GM18526 (cell line): ENCODE data around the gene PCDHA11.
"Not testable (repeated sequence)": the region's sequence is repeated elsewhere in the genome, so short reads cannot be mapped to it uniquely, and the experiment has no call there.

ENCODE experiments used
- POLR2A ChIP-seq: IDR thresholded peaks from 3 replicates; pipeline ENCODE4 v1.6.1; 2011; ENCODE audit not compliant: insufficient read length; ENCODE audit errors: extremely low read depth

The PCDHA11 gene

GRCh38 chr5:140868721-140869554 is at the start of gene PCDHA11:
Gene PCDHA11, plus strand, starts transcription at chr5:140868957. Its CDS starts 147 bp downstream, at chr5:140869104.
- TF ChIP-seq POLR2A, result no peak

- TF ChIP-seq POLR2A, result no peak
Observed at GRCh38 chr5:140821375-140822280, 47.1 kb upstream of the PCDHA11 start, which contains the start of gene PCDHA5. Gene PCDHA5, plus strand, starts transcription at chr5:140821613.

GRCh38 chr5:140822281-140822629 is 46.5 kb upstream of the PCDHA11 start:
- TF ChIP-seq POLR2A, result no peak

GRCh38 chr5:140823475-140823874 is 45.3 kb upstream of the PCDHA11 start:
- TF ChIP-seq POLR2A, result no peak

- TF ChIP-seq POLR2A, result no peak
Observed at GRCh38 chr5:140827704-140828361, 40.9 kb upstream of the PCDHA11 start, which contains the start of gene PCDHA6. Gene PCDHA6, plus strand, starts transcription at chr5:140827960. Its CDS starts 132 bp downstream, at chr5:140828092.

GRCh38 chr5:140828362-140828737 is 40.4 kb upstream of the PCDHA11 start:
- TF ChIP-seq POLR2A, result no peak

- TF ChIP-seq POLR2A, result no peak
Observed at GRCh38 chr5:140833993-140834392, 34.8 kb upstream of the PCDHA11 start, which contains the start of gene PCDHA7. Gene PCDHA7, plus strand, starts transcription at chr5:140834269. Its CDS starts 115 bp downstream, at chr5:140834384.

GRCh38 chr5:140835622-140836510 is 32.9 kb upstream of the PCDHA11 start:
- no peak for TF ChIP-seq POLR2A

- no peak for TF ChIP-seq POLR2A
Observed at GRCh38 chr5:140840978-140841962, 27.5 kb upstream of the PCDHA11 start, which contains the start of gene PCDHA8. Gene PCDHA8, plus strand, starts transcription at chr5:140841187. Its CDS starts 135 bp downstream, at chr5:140841322.

GRCh38 chr5:140842798-140843733 is 25.7 kb upstream of the PCDHA11 start:
- no peak for TF ChIP-seq POLR2A

GRCh38 chr5:140848139-140849102 is 20.3 kb upstream of the PCDHA11 start, which contains the start of gene PCDHA9:
Gene PCDHA9, plus strand, starts transcription at chr5:140848382. Its CDS starts 114 bp downstream, at chr5:140848496.
- TF ChIP-seq POLR2A, result not testable (repeated sequence)
